ENCODE results near the gene CCDC169. TPM values are rescaled to one million over a fixed set of nuclear protein-coding genes. Genes with fewer than 3 reads are reported as not detected.

The CCDC169 gene
- total RNA-seq = 2.5 and 5.3 TPM in 2 replicates
- polyA plus RNA-seq = 0.78 and 1.2 TPM in 2 replicates
- polyA plus RNA-seq (2011; cell fraction: cytosol; rRNA removed) = 1.7 and 2.0 TPM in 2 replicates
- polyA plus RNA-seq (2011; cell fraction: nucleus; rRNA removed) = 2.6 and 3.8 TPM in 2 replicates
- polyA plus RNA-seq (2012) = 5.9 and 7.2 TPM in 2 replicates
- 1.8 and 2.0 TPM in 2 replicates for polyA minus RNA-seq
- 0.82 TPM for polyA minus RNA-seq (2011; cell fraction: cytosol; rRNA and poly(A)+ RNA removed)
- 4.7 and 6.0 TPM in 2 replicates for polyA minus RNA-seq (2011; cell fraction: nucleus; rRNA and poly(A)+ RNA removed)
- Bru-seq, nascent RNA = percentile 40 among the genes with signal in this experiment
- percentile 44 among the genes with signal in this experiment for BruChase-seq, experiment 1, labeled RNA remaining after a 6-hour chase
- percentile 46 among the genes with signal in this experiment for BruChase-seq, experiment 2, labeled RNA remaining after a 2-hour chase
- long read RNA-seq, partial matches to known transcripts = 0 of 4 reads
- long read RNA-seq, other reads (novel, unspliced or antisense) = 4 of 4 reads

GRCh38 chr13:36297366-36298338, at the start of gene CCDC169:
TSS of gene CCDC169 (minus strand) at chr13:36297814. CDS start at chr13:36297719, 95 bp downstream.
- peak within 1 kb of the TSS; percentile 69 for H3K4me2 ChIP-seq (ENCODE audit: insufficient read depth, low read length)
- dilution Hi-C loops (cut with MboI; ENCODE audit: extremely low pct_ligation_motif_present, low sequenced_read_pairs) = no loop called here
- peak; percentile 85 for DNase-seq (ENCODE audit: low read depth, low spot score)
- peaks cover 18% of the 10 kb centered on the region for H3K4me1 ChIP-seq (ENCODE audit: control insufficient read depth, extremely low read depth, insufficient read depth, low read length)
- CTCF ChIA-PET = interaction anchor here (1.0 to 3.3 kb wide), 9 partner anchors 7 to 320 kb away, joined by 3 to 23 read pairs (median 3); no protein-coding TSS in a partner anchor
- H3K4me3 ChIP-seq (replicated peaks in 1 of 3; ENCODE audit: insufficient read depth in 1 of 3, low read depth in 1 of 3, low read length in 3 of 3) = peak within 1 kb of the TSS; percentile 31 to 69 (median 59)
- H3K36me3 ChIP-seq (ENCODE audit: control insufficient read depth in 2 of 2, extremely low read depth in 1 of 2, insufficient read depth in 2 of 2, low read length in 2 of 2) = no peaks in the 10 kb centered on the region
- peak within 1 kb of the TSS; percentile 71 for H2AFZ ChIP-seq (ENCODE audit: low read depth, low read length)
- FAIRE-seq = peak; percentile 81
- H4K20me1 ChIP-seq (replicated peaks; ENCODE audit: control insufficient read depth, extremely low read depth, insufficient read depth, low read length) = no peaks in the 10 kb centered on the region
- TF ChIP-seq GATA2 (IDR thresholded peaks at IDR 0.05; ENCODE audit: insufficient read depth, insufficient read length, low read depth, low read length) (no peak), JUN (IDR thresholded peaks at IDR 0.05; ENCODE audit: borderline replicate concordance, insufficient read depth, insufficient read length, low read depth) (peak; percentile 22), POLR2AphosphoS5 (IDR thresholded peaks at IDR 0.05; ENCODE audit: insufficient read depth, low read depth, low read length) (peak; percentile 78), POLR2A (IDR thresholded peaks at IDR 0.05; ENCODE audit: low read depth, low read length) (peak; percentile 84)
- TF ChIP-seq, protein P1, sequence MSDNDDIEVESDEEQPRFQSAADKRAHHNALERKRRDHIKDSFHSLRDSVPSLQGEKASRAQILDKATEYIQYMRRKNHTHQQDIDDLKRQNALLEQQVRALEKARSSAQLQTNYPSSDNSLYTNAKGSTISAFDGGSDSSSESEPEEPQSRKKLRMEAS (IDR thresholded peaks at IDR 0.05; ENCODE audit: insufficient read depth, insufficient read length) = no peak
- TF ChIP-seq, protein P2, sequence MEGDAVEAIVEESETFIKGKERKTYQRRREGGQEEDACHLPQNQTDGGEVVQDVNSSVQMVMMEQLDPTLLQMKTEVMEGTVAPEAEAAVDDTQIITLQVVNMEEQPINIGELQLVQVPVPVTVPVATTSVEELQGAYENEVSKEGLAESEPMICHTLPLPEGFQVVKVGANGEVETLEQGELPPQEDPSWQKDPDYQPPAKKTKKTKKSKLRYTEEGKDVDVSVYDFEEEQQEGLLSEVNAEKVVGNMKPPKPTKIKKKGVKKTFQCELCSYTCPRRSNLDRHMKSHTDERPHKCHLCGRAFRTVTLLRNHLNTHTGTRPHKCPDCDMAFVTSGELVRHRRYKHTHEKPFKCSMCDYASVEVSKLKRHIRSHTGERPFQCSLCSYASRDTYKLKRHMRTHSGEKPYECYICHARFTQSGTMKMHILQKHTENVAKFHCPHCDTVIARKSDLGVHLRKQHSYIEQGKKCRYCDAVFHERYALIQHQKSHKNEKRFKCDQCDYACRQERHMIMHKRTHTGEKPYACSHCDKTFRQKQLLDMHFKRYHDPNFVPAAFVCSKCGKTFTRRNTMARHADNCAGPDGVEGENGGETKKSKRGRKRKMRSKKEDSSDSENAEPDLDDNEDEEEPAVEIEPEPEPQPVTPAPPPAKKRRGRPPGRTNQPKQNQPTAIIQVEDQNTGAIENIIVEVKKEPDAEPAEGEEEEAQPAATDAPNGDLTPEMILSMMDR (IDR thresholded peaks at IDR 0.05; ENCODE audit: extremely low read depth in 1 of 2, insufficient read depth in 1 of 2, low read depth in 1 of 2, low read length in 2 of 2) = no peak
- TSS peak; percentile 79 for BruUV-seq (replicated peaks)
- H3K79me2 ChIP-seq (ENCODE audit: control insufficient read depth, insufficient read depth, low read length) = no peaks in the 10 kb centered on the region
- POLR2A ChIA-PET = no interaction called here
- H3K9me1 ChIP-seq (replicated peaks; ENCODE audit: control insufficient read depth, extremely low read depth, insufficient read depth, low read length) = no peaks in the 10 kb centered on the region
- H3K9me3 ChIP-seq (replicated peaks; ENCODE audit: control insufficient read depth, insufficient read depth, low read length) = no peaks in the 10 kb centered on the region
- no peaks in the 10 kb centered on the region for H3K27me3 ChIP-seq (ENCODE audit: control insufficient read depth in 2 of 2, insufficient read depth in 2 of 2, low read length in 2 of 2)
- H3K27ac ChIP-seq (ENCODE audit: insufficient read depth, low read depth, low read length) = peak within 1 kb of the TSS; percentile 17
- H3K9ac ChIP-seq (replicated peaks; ENCODE audit: extremely low read depth, insufficient read depth, low read length) = peak within 1 kb of the TSS; percentile 71
- intact Hi-C loops (cut with micrococcal nuclease) = loop anchor here (2.0 to 5.0 kb wide), 4 partner anchors 37 to 520 kb away; partner anchors contain the start of genes RFXAP and SPART
